ENCODE data around the gene COL23A1. TPM values are rescaled to one million over a fixed set of nuclear protein-coding genes. Genes with fewer than 3 reads are reported as not detected.

Gene COL23A1
- total and polyA plus RNA-seq, 2 donors (not counting 1 experiment from before 2014, with no cell fraction given), result 0.20 TPM; not detected in 1

GRCh38 chr5:178404987-178405386 lies 185.2 kb downstream of the COL23A1 start:
- no peaks in the 10 kb centered on the region for H4K20me1 ChIP-seq (ENCODE audit: control insufficient read depth, insufficient read depth, low read length, poor library complexity, severe bottlenecking)
- no peak overlapping the region for H3K4me2 ChIP-seq (replicated peaks; ENCODE audit: low read depth, low read length, poor library complexity, severe bottlenecking)
- H3K27ac ChIP-seq (ENCODE audit: low read length in 2 of 2), result no peak overlapping the region
- intact Hi-C loops (cut with micrococcal nuclease), result no loop called here
- no peaks in the 10 kb centered on the region for H3K4me1 ChIP-seq (ENCODE audit: control insufficient read depth in 2 of 2, insufficient read depth in 2 of 2, low read length in 2 of 2)
- H3K36me3 ChIP-seq (replicated peaks in 1 of 2; ENCODE audit: control extremely low read depth in 1 of 2, control insufficient read depth in 1 of 2, extremely low read depth in 1 of 2, insufficient read depth in 2 of 2, low read length in 1 of 2), result no peaks in the 10 kb centered on the region
- H3K4me3 Mint-ChIP-seq, result no peak overlapping the region
- H3K4me3 ChIP-seq (ENCODE audit: control extremely low read depth in 1 of 5, extremely low read depth in 1 of 5, insufficient read depth in 1 of 5, low read depth in 2 of 5, low read length in 4 of 5), result no peak overlapping the region
- H3K27me3 Mint-ChIP-seq, result peaks cover 17% of the 10 kb centered on the region
- no peaks in the 10 kb centered on the region for H3K4me1 Mint-ChIP-seq
- no peak overlapping the region for H3K9ac ChIP-seq (ENCODE audit: low read length)
- no peak for TF ChIP-seq EZH2 (IDR thresholded peaks at IDR 0.05; ENCODE audit: borderline replicate concordance, insufficient read depth, low read depth, low read length, poor library complexity, severe bottlenecking)
- TF ChIP-seq CTCF (IDR thresholded peaks at IDR 0.05), result no peak
- H3K9me3 Mint-ChIP-seq (ENCODE audit: insufficient read depth), result peaks cover 13% of the 10 kb centered on the region
- ATAC-seq (ENCODE audit: low read depth), result no peak
- H3K9me3 ChIP-seq (ENCODE audit: control extremely low read depth in 1 of 3, control insufficient read depth in 2 of 3, insufficient read depth in 1 of 3, low read length in 2 of 3), result peaks cover 1 to 9% (median 4%) of the 10 kb centered on the region in 3 donors
- POLR2A ChIA-PET, result interaction anchor here (0.7 kb wide), 1 partner anchor 11 kb away, joined by 3 read pairs; no protein-coding TSS in a partner anchor
- no peak for DNase-seq
- no peaks in the 10 kb centered on the region for H3K79me2 ChIP-seq (ENCODE audit: control insufficient read depth, insufficient read depth, low read length)
- H2AFZ ChIP-seq (ENCODE audit: insufficient read depth, low read depth, low read length, poor library complexity, severe bottlenecking), result no peak overlapping the region
- 84% methylated on average over 6 of the region's 8 CpGs for WGBS (ENCODE audit: insufficient coverage)
- no peak overlapping the region for H3K27ac Mint-ChIP-seq
- H3K27me3 ChIP-seq (replicated peaks in 1 of 4; ENCODE audit: control extremely low read depth in 1 of 4, control insufficient read depth in 3 of 4, insufficient read depth in 4 of 4, low read length in 3 of 4), result no peaks in the 10 kb centered on the region
- CTCF ChIA-PET, result no interaction called here

- Mint-ChIP-seq H3K4me1 (no peaks in the 10 kb centered on the region), H3K27ac (no peak overlapping the region), H3K4me3 (no peak overlapping the region), H3K27me3 (peaks cover 17% of the 10 kb centered on the region), H3K9me3 (ENCODE audit: insufficient read depth) (peaks cover 9% of the 10 kb centered on the region)
- Histone ChIP-seq H3K4me3 (ENCODE audit: control extremely low read depth in 1 of 5, extremely low read depth in 1 of 5, insufficient read depth in 1 of 5, low read depth in 2 of 5, low read length in 4 of 5) (no peak overlapping the region), H3K79me2 (ENCODE audit: control insufficient read depth, insufficient read depth, low read length) (no peaks in the 10 kb centered on the region), H4K20me1 (ENCODE audit: control insufficient read depth, insufficient read depth, low read length, poor library complexity, severe bottlenecking) (no peaks in the 10 kb centered on the region), H3K27ac (ENCODE audit: low read length in 2 of 2) (no peak overlapping the region), H2AFZ (ENCODE audit: insufficient read depth, low read depth, low read length, poor library complexity, severe bottlenecking) (no peak overlapping the region), H3K9ac (ENCODE audit: low read length) (no peak overlapping the region), H3K36me3 (replicated peaks in 1 of 2; ENCODE audit: control extremely low read depth in 1 of 2, control insufficient read depth in 1 of 2, extremely low read depth in 1 of 2, insufficient read depth in 2 of 2, low read length in 1 of 2) (no peaks in the 10 kb centered on the region), H3K27me3 (replicated peaks in 1 of 4; ENCODE audit: control extremely low read depth in 1 of 4, control insufficient read depth in 3 of 4, insufficient read depth in 4 of 4, low read length in 3 of 4) (no peaks in the 10 kb centered on the region), H3K9me3 (ENCODE audit: control extremely low read depth in 1 of 3, control insufficient read depth in 2 of 3, insufficient read depth in 1 of 3, low read length in 2 of 3) (peaks cover 1 to 9% (median 4%) of the 10 kb centered on the region in 3 donors), H3K4me1 (ENCODE audit: control insufficient read depth in 2 of 2, insufficient read depth in 2 of 2, low read length in 2 of 2) (no peaks in the 10 kb centered on the region), H3K4me2 (replicated peaks; ENCODE audit: low read depth, low read length, poor library complexity, severe bottlenecking) (no peak overlapping the region)
- ChIA-PET CTCF (no interaction called here), POLR2A (no interaction called here)
- intact Hi-C loops (cut with micrococcal nuclease), result no loop called here
- no peak for TF ChIP-seq EZH2 (IDR thresholded peaks at IDR 0.05; ENCODE audit: borderline replicate concordance, insufficient read depth, low read depth, low read length, poor library complexity, severe bottlenecking)
- TF ChIP-seq CTCF (IDR thresholded peaks at IDR 0.05), result no peak
- DNase-seq (no peak), ATAC-seq (ENCODE audit: low read depth) (no peak)
- WGBS (ENCODE audit: insufficient coverage), result 93% methylated on average over 10 of the region's 10 CpGs
These were observed 186.1 kb downstream of the COL23A1 start for GRCh38 chr5:178403956-178404600.

Data from B cell (primary cell).